ENCODE data around the gene DNAAF8. TPM values are rescaled to one million over a fixed set of nuclear protein-coding genes. Genes with fewer than 3 reads are reported as not detected.

DNAAF8 gene
- total RNA-seq, result 0.68 and 0.96 TPM in 2 replicates
- long read RNA-seq, result 0 reads

GRCh38 chr16:4734063-4734729, at the start of gene DNAAF8, which contains the start of gene ANKS3:
TSS of gene DNAAF8 (plus strand) at chr16:4734537. CDS start at chr16:4736515, 1,978 bp downstream.
TSS of gene ANKS3 (minus strand) at chr16:4734271. CDS start at chr16:4730149, 4,122 bp downstream.
- H3K4me3 Mint-ChIP-seq, result peak within 1 kb of the TSS; percentile 99
- H3K36me3 Mint-ChIP-seq (ENCODE audit: low read depth), result no peaks in the 10 kb centered on the region
- peak within 1 kb of the TSS; percentile 90 for H3K27ac Mint-ChIP-seq (ENCODE audit: unreplicated experiment)
- H3K27me3 Mint-ChIP-seq (ENCODE audit: low read depth), result no peaks in the 10 kb centered on the region
- H3K4me1 Mint-ChIP-seq, result peaks cover 22% of the 10 kb centered on the region
- DNase-seq (ENCODE audit: low read depth, low spot score), result peak; percentile 83
- TF ChIP-seq, protein P1, sequence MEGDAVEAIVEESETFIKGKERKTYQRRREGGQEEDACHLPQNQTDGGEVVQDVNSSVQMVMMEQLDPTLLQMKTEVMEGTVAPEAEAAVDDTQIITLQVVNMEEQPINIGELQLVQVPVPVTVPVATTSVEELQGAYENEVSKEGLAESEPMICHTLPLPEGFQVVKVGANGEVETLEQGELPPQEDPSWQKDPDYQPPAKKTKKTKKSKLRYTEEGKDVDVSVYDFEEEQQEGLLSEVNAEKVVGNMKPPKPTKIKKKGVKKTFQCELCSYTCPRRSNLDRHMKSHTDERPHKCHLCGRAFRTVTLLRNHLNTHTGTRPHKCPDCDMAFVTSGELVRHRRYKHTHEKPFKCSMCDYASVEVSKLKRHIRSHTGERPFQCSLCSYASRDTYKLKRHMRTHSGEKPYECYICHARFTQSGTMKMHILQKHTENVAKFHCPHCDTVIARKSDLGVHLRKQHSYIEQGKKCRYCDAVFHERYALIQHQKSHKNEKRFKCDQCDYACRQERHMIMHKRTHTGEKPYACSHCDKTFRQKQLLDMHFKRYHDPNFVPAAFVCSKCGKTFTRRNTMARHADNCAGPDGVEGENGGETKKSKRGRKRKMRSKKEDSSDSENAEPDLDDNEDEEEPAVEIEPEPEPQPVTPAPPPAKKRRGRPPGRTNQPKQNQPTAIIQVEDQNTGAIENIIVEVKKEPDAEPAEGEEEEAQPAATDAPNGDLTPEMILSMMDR (conservative IDR thresholded peaks at IDR 0.05), result no peak
- no peaks in the 10 kb centered on the region for H3K9me3 Mint-ChIP-seq

DNA sequence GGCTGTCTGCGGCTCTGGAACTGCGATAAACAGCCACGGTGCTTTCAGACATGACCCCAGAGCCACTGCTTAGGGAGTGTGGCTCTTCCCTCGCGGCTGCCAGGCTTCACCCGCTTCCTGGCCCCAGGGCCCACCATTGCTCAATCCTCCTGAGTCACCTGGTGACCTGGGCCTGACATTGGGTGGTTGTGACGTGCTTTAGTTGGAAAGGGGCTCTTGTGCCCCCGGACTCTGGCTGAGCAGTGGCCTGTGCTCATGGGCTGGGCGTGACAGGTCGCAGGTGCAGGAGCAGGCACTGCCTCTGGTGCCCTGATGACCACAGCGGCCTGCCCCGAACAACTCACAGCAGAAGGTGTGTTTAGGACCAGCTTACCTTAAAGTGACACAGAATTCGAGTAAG, 49.6 kb upstream of the DNAAF8 start:
- Mint-ChIP-seq H3K27me3 (ENCODE audit: low read depth) (no peaks in the 10 kb centered on the region), H3K4me1 (no peaks in the 10 kb centered on the region), H3K4me3 (no peak overlapping the region), H3K9me3 (no peaks in the 10 kb centered on the region), H3K36me3 (ENCODE audit: low read depth) (no peaks in the 10 kb centered on the region), H3K27ac (ENCODE audit: unreplicated experiment) (no peak overlapping the region)
- DNase-seq (ENCODE audit: low read depth, low spot score), result no peak
- TF ChIP-seq, protein P1 (conservative IDR thresholded peaks at IDR 0.05), result no peak

DNA sequence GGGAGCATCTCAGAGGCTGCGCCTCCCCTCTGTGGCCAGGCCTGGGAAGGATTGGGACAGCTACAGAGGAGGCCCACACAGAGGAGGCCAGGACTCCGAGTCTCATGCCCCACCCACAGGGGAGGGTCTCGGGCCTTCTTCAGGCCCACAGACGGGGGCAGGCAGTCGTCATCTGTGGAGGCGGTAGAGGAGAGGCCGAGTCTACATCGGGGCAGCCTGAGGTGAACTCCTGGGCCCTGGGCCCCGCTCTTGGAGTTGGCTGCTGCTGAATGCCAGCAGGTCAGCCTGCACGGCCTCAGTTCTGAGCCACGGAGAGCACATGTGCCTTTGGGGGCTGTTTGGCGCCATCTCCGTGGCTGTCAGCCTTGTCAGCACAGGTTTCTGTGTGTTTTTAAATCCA, 49.0 kb upstream of the DNAAF8 start:
- TF ChIP-seq, protein P1 (conservative IDR thresholded peaks at IDR 0.05), result no peak
- Mint-ChIP-seq H3K4me1 (no peaks in the 10 kb centered on the region), H3K9me3 (no peaks in the 10 kb centered on the region), H3K4me3 (no peak overlapping the region), H3K27ac (ENCODE audit: unreplicated experiment) (no peak overlapping the region), H3K27me3 (ENCODE audit: low read depth) (no peaks in the 10 kb centered on the region), H3K36me3 (ENCODE audit: low read depth) (no peaks in the 10 kb centered on the region)
- DNase-seq (ENCODE audit: low read depth, low spot score), result no peak

GRCh38 chr16:4685776-4686496, 48.4 kb upstream of the DNAAF8 start:
- Mint-ChIP-seq H3K27me3 (ENCODE audit: low read depth) (no peaks in the 10 kb centered on the region), H3K4me1 (no peaks in the 10 kb centered on the region), H3K4me3 (no peak overlapping the region), H3K27ac (ENCODE audit: unreplicated experiment) (peak overlapping the region; percentile 67), H3K9me3 (no peaks in the 10 kb centered on the region), H3K36me3 (ENCODE audit: low read depth) (no peaks in the 10 kb centered on the region)
- DNase-seq (ENCODE audit: low read depth, low spot score), result no peak
- TF ChIP-seq, protein P1 (conservative IDR thresholded peaks at IDR 0.05), result no peak

DNA sequence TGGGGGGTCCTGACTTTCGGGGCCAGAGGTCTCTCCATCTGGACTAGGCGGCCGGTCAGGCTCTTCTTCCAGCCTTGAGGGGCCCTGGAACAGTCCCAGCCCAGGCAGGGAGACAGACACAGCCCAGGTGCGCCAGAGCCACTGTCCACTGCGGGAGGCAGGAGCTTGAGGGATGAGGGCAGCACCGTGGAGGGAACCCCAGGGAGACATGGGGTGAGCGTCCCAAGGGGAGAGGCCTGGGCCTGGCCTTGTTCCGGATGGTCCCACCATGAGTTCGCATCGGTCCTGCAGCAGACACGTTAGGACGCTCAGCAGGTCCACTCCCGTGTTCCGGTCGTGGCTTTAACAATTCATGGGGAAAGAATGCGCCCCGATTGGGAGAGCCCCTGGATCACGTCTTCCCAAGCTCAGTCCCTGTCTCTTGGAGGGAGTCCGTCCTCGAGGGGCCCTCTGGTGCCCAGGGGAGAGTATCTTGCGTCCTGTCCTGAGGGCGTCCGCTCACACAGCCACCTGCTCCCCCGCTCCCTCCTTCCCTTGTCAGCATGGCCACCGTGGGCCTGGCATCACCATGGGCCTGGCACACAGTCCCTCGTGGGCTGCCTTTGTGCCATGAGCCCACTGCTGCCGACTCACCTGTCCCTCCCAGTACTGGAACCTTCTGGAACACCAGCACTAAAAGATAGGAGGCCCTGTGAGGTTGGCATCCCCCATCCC, 47.7 kb upstream of the DNAAF8 start:
- DNase-seq (ENCODE audit: low read depth, low spot score), result no peak
- no peaks in the 10 kb centered on the region for H3K9me3 Mint-ChIP-seq
- TF ChIP-seq, protein P1 (conservative IDR thresholded peaks at IDR 0.05), result no peak
- H3K27me3 Mint-ChIP-seq (ENCODE audit: low read depth), result peaks cover 3% of the 10 kb centered on the region
- no peak overlapping the region for H3K27ac Mint-ChIP-seq (ENCODE audit: unreplicated experiment)
- H3K36me3 Mint-ChIP-seq (ENCODE audit: low read depth), result no peaks in the 10 kb centered on the region
- no peaks in the 10 kb centered on the region for H3K4me1 Mint-ChIP-seq
- H3K4me3 Mint-ChIP-seq, result no peak overlapping the region

Measured in neural crest cell (in vitro differentiated cells).